ENCODE measurements around the gene HBQ1. TPM values are rescaled to one million over a fixed set of nuclear protein-coding genes. Genes with fewer than 3 reads are reported as not detected.

Gene HBQ1
- total RNA-seq, 2 donors from 2014 or later, result not detected

GRCh38 chr16:187330-187729 lies 7.1 kb downstream of the HBQ1 start:
- Histone ChIP-seq H3K27ac (no peak overlapping the region), H3K36me3 (peaks cover 46% of the 10 kb centered on the region), H3K9me3 (no peaks in the 10 kb centered on the region), H3K27me3 (replicated peaks; ENCODE audit: insufficient read depth) (no peaks in the 10 kb centered on the region), H3K4me3 (no peak overlapping the region), H3K4me1 (ENCODE audit: control insufficient read depth in 1 of 2, low read depth in 2 of 2) (no peaks in the 10 kb centered on the region)
- no peak for TF ChIP-seq CTCF (IDR thresholded peaks at IDR 0.05)
- DNase-seq (ENCODE audit: low spot score) (no peak), ATAC-seq (ENCODE audit: insufficient number of reproducible peaks, low FRiP score, low read depth) (no peak)

GRCh38 chr16:188674-189073 lies 8.4 kb downstream of the HBQ1 start:
- Histone ChIP-seq H3K27me3 (replicated peaks; ENCODE audit: insufficient read depth) (no peaks in the 10 kb centered on the region), H3K9me3 (no peaks in the 10 kb centered on the region), H3K36me3 (peaks cover 59% of the 10 kb centered on the region), H3K27ac (no peak overlapping the region), H3K4me3 (no peak overlapping the region), H3K4me1 (ENCODE audit: control insufficient read depth in 1 of 2, low read depth in 2 of 2) (no peaks in the 10 kb centered on the region)
- DNase-seq (ENCODE audit: low spot score) (no peak), ATAC-seq (ENCODE audit: insufficient number of reproducible peaks, low FRiP score, low read depth) (no peak)
- TF ChIP-seq CTCF (IDR thresholded peaks at IDR 0.05), result no peak

DNA sequence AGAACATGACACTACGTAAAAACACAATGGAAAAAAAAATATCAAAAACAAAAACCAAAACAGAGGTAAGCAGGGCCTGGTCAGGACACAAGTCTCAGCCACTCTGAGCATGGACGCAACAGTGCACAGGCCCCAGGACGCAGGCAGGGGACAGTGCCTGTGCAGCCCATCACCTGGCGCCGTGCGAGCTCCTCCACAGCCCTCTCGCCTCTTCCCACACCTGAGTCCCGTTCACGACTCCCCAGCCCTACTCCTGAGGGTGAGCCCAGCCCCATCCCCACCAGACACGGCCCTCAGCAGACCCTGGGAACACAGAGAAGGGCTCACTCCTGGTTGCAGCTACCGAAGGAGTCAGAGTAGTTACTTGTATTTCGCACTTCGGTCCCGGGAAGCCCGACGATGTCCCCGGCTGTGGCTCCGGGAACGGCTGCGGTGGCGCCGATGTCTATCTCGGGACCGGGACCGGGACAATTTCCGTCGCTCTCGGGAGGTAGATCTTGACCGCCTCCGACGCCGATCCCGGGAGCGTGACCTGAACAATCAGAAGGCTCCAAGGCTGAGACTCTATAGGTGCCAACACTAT lies 9.4 kb downstream of the HBQ1 start:
- TF ChIP-seq CTCF (IDR thresholded peaks at IDR 0.05), result no peak
- no peaks in the 10 kb centered on the region for H3K4me1 ChIP-seq (ENCODE audit: control insufficient read depth in 1 of 2, low read depth in 2 of 2)
- peaks cover 69% of the 10 kb centered on the region for H3K36me3 ChIP-seq
- no peaks in the 10 kb centered on the region for H3K9me3 ChIP-seq
- H3K4me3 ChIP-seq, result no peak overlapping the region
- no peak for ATAC-seq (ENCODE audit: insufficient number of reproducible peaks, low FRiP score, low read depth)
- H3K27ac ChIP-seq, result no peak overlapping the region
- DNase-seq (ENCODE audit: low spot score), result no peak
- no peaks in the 10 kb centered on the region for H3K27me3 ChIP-seq (replicated peaks; ENCODE audit: insufficient read depth)

DNA sequence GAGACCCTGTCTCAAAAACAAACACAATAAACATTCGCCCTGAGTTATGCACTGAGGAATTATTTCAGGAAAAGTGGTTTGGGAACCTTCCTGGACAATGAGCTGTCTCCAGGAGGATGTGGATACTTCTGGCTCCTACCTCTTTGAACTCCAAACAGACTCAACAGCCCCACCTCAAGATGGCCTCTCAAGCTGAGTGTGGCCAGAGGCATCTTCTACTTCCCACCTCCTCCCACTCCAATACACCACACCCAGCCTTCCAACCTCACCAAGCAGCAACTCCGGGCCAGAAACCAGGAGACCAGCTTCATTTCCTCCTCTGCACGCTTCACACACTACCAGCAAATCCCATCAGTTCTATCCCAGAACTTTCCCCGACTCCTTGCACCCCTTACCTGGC lies 11.6 kb downstream of the HBQ1 start:
- no peak for ATAC-seq (ENCODE audit: insufficient number of reproducible peaks, low FRiP score, low read depth)
- Histone ChIP-seq H3K27me3 (replicated peaks; ENCODE audit: insufficient read depth) (no peaks in the 10 kb centered on the region), H3K27ac (no peak overlapping the region), H3K4me3 (no peak overlapping the region), H3K4me1 (ENCODE audit: control insufficient read depth in 1 of 2, low read depth in 2 of 2) (no peaks in the 10 kb centered on the region), H3K9me3 (no peaks in the 10 kb centered on the region), H3K36me3 (peaks cover 87% of the 10 kb centered on the region)
- no peak for TF ChIP-seq CTCF (IDR thresholded peaks at IDR 0.05)
- DNase-seq (ENCODE audit: low spot score), result no peak

DNA sequence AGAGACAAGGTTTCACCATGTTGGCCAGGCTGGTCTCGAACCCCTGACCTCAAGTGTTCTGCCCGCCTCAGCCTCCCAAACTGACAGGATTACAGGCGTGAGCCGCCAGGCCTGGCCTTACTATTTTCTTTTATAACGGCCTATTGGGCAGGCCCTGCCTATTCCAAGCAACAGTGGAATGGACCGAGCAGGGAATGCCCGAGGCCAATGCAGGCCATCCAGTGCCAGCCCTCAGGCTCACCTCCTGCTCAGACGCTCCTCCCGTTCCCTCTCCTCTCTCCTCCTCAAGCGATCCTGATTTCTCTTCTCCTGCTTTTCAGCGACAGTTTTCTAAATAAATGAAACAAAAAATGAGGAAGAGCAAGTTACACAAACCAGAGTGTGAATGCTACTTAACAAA lies 12.4 kb downstream of the HBQ1 start:
- DNase-seq (ENCODE audit: low spot score) (no peak), ATAC-seq (ENCODE audit: insufficient number of reproducible peaks, low FRiP score, low read depth) (no peak)
- Histone ChIP-seq H3K36me3 (peaks cover 90% of the 10 kb centered on the region), H3K4me1 (ENCODE audit: control insufficient read depth in 1 of 2, low read depth in 2 of 2) (no peaks in the 10 kb centered on the region), H3K27me3 (replicated peaks; ENCODE audit: insufficient read depth) (no peaks in the 10 kb centered on the region), H3K9me3 (no peaks in the 10 kb centered on the region), H3K27ac (no peak overlapping the region), H3K4me3 (no peak overlapping the region)
- TF ChIP-seq CTCF (IDR thresholded peaks at IDR 0.05), result no peak
